NCI-H2107 treated with DMSO at 0.1 percent for 48 hours (cell line): ENCODE measurements around the gene NCCRP1.
"Not testable (repeated sequence)": the region's sequence is repeated elsewhere in the genome, so short reads cannot be mapped to it uniquely, and the experiment has no call there.

Experiments
- DNase-seq: peaks from one replicate; lab custom pipeline; 2025; ENCODE audit not compliant: unreplicated experiment; lab: John Stamatoyannopoulos, UW

The NCCRP1 gene

DNA sequence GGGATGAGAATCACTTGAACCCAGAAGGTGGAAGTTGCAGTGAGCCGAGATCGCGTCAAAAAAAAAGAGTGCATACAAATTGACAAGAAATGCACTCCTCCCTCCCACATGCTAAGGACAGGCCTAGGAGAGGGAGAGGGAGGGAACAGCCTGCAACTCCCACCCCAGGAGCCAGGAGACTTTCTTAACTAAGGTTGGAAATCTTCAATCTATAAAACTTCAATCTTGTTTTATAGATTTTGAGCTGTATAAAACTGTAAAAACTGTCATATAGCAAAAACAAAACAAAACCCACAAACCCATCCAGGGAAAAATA lies 8.6 kb downstream of the NCCRP1 start:
- DNase-seq, result no peak

DNA sequence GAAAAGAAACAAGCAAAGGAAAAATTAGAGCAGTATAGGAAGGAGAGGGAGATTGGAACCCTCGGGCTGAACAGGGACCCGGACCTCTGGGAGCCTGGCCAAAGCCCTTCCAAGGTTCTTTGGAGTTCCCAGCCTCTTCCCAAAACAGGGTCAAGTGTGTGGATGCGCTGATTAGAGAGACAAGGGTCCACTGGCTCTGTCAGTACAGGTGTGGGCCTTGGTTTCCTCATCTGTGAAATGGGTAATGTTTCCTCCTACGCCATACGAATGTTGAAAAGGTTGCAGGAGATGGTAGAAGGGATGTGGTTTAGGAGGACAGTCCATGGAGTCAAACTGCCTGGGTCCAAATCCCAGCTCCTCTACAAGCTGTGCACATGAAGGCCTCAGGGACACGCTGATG lies 9.4 kb downstream of the NCCRP1 start:
- no peak for DNase-seq

DNA sequence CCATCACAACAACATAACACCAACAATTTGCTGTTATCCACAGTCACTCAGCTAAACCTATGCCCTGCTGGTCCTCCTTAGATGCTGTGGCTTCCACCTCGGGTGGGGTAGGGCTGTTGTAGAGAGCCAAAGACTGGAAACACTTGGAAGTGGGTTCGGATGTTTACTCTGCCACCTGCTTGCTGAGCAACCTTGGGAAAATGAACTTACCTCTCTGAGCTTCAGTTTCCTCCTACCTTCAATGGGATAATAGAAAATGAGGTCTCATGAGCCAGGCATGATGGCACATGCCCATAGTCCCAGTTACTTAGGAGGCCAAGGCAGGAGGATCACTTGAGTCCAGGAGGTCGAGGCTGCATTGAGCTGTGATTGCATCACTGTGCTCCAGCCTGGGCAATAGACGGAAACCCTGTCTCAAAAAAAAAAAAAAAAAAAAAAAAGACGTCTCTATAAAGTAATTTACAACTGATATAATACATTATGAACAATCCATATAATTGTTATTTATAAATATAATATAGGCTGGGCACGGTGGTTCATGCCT lies 10.6 kb downstream of the NCCRP1 start:
- DNase-seq, result no peak

DNA sequence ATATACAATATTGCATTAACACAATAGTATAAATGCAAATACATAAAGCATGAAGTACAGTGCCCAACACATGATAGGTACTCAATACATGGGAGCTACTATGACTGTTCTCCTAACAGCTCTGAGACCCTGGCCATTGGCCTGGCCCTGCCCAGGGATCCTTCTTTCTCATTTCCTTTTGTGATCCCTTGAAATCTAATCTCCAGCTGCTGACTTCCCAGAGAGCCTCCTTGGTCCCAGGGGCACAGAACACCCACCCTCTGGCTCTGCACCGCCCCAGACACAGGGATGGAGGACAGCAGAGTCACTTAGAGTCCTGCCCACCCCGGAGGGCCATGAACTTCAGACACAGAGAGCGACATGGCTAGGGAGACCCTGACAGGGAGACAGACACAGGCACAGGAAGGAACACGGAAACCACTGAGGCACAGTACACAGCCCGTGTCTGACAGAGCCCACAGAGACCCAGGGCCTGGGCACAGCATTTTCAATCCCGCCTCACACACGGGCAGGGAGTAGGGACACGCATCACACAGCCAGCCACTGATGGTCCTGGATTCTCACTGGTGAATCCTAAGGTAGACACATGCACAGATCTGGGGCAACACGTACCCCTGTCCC lies 11.5 kb downstream of the NCCRP1 start:
- no peak for DNase-seq

DNA sequence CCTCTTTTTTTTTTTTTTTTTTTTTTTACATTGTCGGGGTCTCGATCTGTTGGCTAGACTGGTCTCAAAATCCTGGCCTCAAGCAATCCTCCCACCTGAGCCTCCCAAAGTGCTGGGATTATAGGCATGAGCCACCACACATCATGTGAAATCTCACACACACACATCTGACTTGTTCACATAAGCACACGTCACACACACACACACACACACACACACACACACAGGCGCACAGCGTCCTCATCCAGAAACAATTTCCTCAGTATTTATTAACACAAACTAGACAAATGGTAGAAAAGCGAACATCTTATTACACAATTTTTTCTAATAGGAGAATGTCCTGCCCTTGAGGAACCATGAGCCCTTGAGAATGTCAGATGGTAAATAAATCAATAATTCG lies 12.4 kb downstream of the NCCRP1 start:
- DNase-seq, result no peak

DNA sequence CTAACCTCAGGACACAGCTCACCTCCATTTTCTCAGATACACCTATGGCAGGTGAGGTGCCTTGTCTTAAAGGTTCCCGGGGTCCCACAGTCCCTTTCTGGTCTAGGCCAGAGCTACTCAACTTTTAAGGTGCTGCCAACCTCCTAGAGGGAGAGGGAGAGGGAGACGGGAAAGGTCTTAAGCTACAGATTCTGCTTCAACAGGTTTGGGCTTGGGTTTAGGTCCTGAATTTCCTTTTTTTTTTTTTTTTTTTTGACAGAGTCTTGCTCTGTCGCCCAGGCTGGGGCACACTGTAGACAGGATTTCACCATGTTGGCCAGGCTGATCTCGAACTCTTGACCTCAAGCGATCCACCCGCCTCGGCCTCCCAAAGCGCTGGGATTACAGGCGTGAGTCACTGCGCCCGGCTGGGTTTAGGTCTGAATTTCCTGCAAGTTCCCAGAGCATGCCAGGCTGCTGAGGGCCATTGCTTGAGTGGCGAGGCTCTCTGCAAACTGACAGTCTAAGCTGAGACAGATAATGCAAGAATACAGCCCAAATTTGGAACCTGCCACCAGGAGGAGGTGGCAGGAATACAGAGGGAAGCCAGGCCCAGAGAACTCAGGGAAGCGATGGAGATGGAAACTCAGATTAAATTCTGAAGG lies 15.1 kb downstream of the NCCRP1 start:
- no peak for DNase-seq

DNA sequence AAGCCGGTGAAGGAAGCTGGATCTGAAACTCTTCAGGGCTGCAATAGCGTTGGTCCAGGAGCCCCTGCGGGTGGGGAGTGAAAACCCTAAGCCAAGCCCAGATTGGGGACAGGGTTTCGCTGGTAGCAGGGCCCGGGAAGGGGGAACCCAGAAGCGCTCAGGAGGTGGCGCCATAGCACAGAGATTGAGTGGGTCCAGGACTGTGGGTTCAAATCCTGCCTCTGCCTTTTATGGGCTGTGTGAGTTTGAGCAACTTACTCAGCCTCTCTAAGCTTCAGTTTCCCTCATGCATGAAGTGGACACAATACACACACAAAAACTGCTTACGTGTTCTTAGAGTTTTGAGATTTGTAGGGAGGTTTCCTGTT lies 15.6 kb downstream of the NCCRP1 start:
- no peak for DNase-seq

DNA sequence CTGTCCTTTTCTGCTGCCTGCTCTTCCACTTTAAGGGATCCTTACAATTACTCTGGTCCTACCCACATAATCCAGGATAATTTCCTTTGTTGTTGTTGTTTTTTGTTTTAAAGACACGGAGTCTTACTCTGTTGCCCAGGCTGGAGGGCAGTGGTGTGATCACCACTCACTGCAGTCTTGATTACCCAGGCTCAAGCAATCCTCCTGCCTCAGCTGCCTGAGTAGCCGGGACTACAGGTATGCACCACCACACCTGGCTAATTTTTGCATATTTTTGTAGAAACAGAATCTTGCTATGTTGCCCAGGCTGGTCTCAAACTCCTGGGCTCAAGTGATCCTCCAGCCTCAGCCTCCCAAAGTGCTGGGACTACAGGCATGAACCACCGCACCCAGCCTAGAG lies 18.6 kb downstream of the NCCRP1 start:
- not testable (repeated sequence) for DNase-seq

DNA sequence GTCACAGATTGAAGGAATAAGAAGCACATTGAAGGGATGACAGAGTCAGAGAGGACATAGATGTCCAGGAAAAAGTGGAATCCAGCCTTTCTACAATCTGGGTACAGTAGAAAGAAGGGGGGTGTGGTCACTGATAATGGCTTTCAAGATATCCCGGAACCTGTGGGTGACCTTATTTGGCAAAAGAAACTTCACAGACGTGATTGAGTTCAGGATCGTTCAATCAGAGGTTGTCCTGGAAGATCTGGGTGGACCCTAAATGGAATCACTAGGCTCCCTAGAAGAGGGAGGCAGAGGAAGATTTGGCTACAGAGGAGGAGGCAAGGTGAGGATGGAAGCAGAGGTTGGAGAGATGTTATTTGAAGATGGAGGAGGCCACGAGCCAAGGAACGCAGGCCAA lies 20.3 kb downstream of the NCCRP1 start:
- no peak for DNase-seq

DNA sequence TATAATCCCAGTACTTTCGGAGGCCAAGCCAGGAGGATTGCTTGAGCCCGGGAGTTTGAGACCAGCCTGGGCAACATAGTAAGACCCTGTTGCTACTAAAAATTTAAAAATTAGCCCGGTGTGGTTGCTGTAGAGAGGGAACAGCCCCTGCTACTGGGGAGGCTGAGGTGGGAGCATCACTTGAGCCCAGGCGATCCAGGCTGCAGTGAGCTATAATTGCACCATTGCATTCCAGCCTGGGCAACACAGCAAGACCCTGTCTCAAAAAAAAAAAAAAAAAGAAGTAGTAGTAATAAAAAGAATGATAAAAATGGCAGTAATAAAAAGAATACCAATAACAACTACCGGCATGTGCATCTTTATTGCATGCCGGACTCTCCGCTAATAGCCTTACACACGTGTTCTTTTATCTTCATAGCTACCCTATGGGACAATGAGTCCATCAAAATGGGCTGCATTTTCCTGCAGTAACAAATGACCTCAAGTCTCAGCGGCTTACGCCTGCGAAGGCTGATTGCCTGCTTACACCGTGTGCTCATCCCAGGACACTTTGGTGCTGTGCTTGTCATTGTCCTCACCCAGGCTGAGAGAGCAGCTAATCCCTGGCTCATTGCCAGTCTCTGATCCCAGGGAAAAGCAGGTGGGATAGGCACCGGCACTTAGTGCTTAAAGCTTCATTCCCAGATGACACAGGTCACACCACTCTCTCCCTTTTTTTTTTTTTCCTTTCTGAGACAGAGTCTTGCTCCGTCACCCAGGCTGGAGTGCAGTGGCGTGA lies 21.7 kb downstream of the NCCRP1 start:
- no peak for DNase-seq

DNA sequence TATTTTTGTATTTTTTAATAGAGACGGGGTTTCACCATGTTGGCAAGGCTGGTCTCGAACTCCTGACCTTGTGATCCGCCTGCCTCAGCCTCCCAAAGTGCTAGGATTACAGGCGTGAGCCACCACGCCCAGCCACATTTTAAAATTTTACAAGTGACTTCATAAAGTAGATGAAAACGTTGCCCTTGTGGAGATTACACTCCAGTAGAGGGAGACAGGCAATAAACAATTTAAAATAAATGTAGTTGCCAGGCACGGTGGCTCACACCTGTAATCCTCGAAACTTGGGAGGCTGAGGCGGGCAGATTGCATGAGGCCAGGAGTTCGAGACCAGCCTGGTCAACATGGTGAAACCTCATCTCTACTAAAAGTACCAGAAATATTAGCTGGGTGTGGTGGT lies 22.3 kb downstream of the NCCRP1 start:
- DNase-seq, result not testable (repeated sequence)

DNA sequence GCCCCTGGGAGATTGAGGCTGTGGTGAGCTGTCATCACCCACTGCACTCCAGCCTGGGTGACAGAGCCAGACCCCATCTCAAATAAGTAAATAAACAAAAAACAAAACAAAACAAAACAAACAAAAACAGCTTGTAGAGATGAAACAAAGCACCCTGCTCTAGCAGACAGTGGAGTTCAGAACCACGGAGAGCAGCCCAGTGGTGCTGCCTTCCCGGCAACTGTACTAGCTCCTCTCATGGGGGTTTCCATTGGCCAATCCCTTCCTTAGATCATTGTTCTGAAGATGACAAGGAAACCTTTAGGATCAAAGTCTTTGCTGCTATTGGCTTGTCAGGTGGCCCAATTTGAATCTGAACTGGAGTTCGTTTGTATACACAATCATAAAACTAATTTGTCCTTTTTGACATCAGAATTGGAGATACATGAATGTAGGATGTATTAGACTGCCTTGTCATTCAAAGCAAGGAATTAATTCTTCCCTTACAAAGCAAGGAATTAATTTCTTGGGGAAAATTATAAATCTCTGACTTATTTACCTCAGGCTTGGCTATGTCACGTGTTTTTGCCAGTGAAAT lies 27.0 kb downstream of the NCCRP1 start:
- no peak for DNase-seq

DNA sequence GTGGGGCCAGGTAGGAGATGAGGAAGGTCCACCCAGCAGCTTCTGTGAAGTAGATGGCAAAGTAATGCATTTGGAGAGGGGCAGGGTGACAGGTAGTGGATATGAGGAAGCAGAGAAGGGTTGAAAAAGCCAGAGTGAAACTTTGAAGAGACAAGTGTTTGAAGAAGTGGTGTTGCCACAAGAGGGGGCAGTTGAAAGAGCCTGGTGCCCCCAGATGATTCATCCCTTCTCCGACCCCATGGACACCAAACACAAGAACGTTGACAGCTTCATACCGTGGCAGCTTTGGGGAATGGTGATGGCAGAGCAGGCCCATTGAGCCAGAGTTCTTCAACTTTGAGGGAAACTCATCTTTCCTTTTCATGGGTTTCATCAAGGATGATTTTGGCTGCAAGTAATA lies 28.1 kb downstream of the NCCRP1 start:
- no peak for DNase-seq

DNA sequence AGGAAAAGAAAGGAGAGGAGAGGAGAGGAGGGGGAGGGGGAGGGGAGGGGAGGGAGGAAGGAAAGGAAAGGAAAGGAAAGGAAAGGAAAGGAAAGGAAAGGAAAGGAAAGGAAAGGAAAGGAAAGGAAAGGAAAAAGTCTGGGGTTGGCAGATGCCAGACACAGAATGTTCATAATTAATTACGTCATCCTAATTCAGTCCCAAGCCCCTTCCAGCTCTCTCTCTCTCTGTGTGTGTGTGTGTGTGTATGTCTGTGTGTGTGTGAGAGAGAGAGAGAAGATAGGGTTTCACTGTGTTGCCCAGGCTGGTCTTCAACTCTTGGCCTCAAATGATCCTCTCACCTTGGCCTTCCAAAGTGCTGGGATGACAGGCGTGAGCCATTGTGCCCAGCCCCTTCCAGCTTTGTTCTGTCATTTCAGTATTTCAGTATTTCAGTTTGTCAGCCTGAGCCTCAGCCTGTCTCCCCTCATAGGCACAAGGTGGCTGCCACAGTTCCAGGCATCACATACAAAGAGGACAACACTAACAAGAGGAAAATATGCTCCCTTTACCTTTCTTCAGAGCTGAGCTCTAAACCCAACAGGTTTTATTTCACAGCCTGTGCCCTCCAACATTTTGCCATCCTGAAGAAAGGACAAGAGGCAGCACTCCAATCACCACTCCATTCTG lies 33.5 kb downstream of the NCCRP1 start:
- no peak for DNase-seq

DNA sequence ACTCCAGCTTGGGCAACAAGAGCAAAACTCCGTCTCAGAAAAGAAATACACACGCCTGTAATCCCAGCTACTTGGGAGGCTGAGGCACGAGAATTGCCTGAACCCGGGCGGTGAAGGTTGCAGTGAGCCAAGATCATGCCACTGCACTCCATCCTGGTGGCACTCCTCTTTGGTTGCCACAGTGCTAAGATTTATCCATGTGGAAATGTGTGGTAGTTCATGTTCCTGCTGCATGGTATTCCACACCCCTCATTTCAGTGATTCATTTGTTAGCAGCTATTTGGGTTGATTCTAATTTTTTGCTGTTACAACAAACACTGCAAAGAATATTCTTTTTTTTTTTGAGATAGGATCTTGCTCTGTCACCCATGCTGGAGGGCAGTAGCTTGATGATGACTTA lies 35.9 kb downstream of the NCCRP1 start:
- DNase-seq, result no peak

DNA sequence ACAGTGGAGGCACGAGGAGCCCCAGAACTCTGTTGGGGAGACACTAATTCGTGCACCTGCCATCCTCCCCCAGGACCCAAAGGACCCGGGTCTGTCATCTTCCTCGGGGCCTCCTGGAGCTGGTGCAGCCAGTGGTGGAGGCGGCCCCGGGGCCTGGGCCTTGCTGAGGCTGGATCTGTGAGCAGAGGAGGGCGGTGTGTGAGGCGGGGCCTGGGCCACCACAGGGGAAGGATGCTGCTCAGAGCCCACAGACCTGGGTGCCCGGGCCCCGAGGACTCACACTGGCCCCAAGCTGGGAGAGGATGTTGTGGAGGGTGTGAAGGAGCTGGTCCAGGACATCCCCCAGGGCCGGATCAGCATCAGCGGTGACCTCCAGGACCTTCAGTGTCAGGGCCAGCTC lies 39.8 kb downstream of the NCCRP1 start:
- DNase-seq, result no peak

DNA sequence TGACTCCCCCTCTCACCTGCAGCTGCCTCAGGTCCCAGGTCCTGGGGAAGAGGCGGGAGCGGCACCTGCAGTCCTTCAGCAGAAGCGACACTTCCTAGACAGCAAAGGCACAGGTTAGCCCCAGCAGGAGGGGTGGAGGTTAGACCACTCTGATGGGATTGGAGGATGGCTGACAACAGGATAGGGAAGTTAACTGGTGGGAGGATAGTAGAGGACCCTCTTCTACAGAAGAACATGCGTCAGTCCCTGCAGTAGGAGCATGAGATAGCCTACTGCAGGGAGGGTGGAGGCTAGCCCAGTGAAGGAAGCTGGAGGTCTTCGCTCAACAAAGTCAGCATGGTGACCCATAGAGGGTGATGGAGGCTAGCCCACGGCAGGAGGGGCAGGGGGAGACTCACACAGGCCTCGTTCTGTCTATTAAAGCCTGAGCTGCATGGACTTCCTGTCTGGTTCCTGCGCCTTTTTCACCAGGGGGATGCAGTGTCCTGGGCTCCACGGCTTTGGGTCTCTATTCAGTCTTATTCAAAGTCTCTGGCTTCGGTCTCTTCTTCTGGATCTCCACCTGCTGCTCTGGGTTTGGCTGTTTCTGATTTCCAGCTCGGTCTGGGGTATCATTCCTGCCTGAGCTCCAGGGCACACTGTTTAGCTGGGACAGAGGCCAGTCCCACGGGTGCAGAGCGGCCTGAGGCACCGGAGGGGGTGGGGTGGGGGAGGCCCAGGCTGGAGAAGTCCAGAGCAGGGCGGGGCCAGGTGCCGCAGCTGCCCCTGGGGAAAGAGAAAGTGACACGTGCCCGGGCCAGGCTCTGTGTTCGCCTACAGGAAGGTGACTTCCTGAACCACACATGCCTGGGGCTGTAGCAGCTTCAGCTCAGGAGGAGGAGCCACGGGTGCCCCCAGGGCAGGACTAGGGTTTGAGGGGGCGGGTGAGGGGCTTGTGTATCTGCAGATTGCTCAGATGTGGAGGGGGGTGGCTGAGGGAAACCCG lies 40.7 kb downstream of the NCCRP1 start:
- DNase-seq, result no peak

DNA sequence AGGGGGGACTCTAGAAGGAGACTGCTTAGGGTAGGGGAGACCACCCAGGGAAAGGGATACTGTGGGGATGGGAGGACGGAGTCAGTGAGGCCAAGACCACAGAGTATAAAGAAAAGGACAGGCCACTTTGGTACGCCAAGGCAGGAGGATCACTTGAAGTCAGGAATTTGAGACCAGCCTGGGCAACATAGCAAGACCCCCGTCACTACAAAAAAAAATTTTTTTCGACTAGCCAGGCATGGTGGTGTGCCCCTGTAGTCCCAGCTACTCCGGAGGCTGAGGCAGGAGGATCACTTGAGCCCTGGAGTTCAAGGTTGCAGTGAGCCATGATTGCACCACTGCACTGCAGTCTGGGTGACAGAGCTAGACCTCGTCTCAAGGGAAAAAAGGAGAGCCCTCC lies 41.4 kb downstream of the NCCRP1 start:
- no peak for DNase-seq

DNA sequence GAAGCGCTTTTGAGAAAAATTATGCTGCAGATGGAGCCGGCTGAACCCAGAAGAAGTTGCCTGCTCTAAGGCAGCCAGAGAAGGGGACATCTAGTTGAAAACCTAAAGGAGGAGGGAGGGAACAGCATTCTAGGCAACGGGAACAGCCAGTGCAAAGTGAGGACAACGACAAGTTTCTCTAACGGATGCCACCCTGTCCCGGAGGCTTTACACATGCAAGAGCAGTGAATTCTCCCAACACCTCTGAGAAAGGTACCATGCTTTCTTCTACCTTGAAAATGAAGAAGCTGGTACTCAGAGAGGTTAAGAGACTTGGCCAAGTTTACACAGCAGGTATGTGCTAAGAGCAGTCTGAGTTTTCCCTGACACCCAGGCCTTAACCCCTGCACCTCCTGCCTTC lies 42.2 kb downstream of the NCCRP1 start:
- no peak for DNase-seq

DNA sequence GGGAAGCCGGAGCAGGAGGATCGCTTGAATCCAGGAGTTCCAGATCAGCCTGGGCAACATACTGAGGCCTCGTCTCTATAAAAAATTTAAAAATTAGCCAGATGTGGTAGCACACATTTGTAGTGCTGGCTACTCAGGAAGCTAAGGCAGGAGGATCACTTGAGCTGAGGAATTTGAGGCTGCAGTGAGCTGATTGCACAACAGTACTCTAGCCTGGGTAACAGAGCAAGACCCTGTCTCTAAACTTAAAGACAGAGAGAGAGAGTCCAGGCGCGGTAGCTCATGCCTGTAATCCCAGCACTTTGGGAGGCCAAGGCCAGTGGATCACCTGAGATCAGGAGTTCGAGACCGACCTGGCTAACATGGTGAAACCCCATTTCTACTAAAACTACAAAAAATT lies 43.7 kb downstream of the NCCRP1 start:
- no peak for DNase-seq
